HT-29 (cell line): Measurements from ENCODE around the gene KLRF2. TPM values are rescaled to one million over a fixed set of nuclear protein-coding genes. Genes with fewer than 3 reads are reported as not detected.

Experiments used
- DNase-seq: peaks from one replicate; pipeline ENCODE4 v3.0.0-alpha.2; 2015; ENCODE audit warnings: low spot score
- total RNA-seq: library from RNA; depleted of rRNA; stranded (reverse); fragments of >200 nt; shearing (Covaris generic); gene quantifications from 2 replicates; pipeline ENCODE4 v1.2.3, GENCODE V29; 2014; rRNA removed

Gene KLRF2
- total RNA-seq, 1 experiment from 2014 or later, result not detected

- no peak for DNase-seq
Measured at GRCh38 chr12:9936591-9936990, 55.3 kb downstream of the KLRF2 start.

DNA sequence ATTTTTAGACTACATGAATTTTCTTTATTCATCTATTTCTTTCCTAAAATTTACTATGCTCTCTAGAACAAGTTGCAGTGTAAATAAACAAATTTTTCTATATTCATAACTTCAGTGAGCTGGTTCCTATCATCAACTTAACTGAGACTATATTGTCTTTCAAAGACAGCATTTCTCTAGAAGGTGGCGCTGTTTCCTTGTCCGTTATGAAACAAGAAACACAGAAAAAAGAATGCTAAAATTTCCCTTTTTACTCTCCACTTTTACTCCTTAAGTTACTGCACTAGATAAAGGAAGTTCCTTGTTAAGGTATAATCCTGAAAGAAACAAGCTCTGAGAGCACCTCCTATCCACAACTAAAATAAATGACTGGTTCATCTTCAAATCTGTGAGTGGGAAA lies 59.1 kb downstream of the KLRF2 start:
- no peak for DNase-seq

DNA sequence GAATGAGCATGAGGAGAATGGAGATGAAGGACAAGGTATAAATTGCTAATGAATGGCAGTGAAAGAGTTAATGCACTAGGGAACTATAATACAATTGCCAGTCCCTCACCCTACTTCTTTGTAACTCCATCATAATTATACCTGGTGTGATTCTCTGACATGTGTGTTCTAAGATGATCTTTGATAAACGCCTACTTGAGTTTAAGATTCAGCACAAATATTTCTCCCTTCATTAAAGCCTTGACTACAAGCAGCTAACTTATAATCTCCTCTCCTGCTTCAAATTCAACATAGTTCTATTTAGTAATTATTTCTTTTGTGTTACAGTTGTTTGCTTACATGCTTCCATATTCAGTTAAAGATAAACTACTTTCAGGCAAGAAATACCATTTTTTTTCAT lies 60.5 kb downstream of the KLRF2 start:
- DNase-seq, result no peak

DNA sequence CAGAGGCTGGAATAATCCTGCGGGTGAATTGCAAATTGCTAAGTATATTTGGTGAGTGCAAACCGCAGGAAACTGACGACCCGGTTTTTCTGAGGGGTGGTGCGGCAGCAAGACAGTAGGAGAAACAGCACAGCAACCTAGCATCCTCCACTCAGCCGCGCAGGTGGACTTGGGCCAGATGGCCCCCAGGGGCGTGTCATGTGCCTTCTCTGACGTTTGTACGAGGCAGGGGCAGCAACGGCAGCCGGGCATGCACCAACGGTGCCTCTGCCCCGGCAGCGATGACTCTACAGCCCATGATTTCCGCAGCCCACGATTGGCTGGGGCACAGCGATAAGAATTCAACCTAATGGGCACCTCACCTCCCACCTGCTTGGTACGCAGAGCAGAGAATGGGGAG lies 62.0 kb downstream of the KLRF2 start:
- no peak for DNase-seq

- no peak for DNase-seq
Measured at GRCh38 chr12:9944391-9944790, 63.1 kb downstream of the KLRF2 start.

Other genes with a start within 250 kb of the KLRF2 start
- 0.03 and 0.37 TPM in 2 replicates for gene CLEC2D, start 211.8 kb upstream of the KLRF2 start, total RNA-seq
- gene CLECL1, start 148.4 kb upstream of the KLRF2 start, total RNA-seq, result not detected in 2 replicates
- gene CD69, start 120.6 kb upstream of the KLRF2 start, total RNA-seq, result not detected in 2 replicates
- not detected in 2 replicates for gene KLRF1, start 54.0 kb upstream of the KLRF2 start, total RNA-seq
- not detected in 2 replicates for gene CLEC2B, start 12.1 kb upstream of the KLRF2 start, total RNA-seq
- gene CLEC2A, start 50.9 kb downstream of the KLRF2 start, total RNA-seq, result not detected in 2 replicates
- not detected in 2 replicates for gene CLEC12A, start 89.9 kb downstream of the KLRF2 start, total RNA-seq
- gene CLEC1B, start 117.6 kb downstream of the KLRF2 start, total RNA-seq, result not detected in 2 replicates
- gene CLEC12B, start 129.1 kb downstream of the KLRF2 start, total RNA-seq, result not detected in 2 replicates
- not detected in 2 replicates for gene CLEC9A, start 149.2 kb downstream of the KLRF2 start, total RNA-seq
- not detected in 2 replicates for gene CLEC1A, start 217.5 kb downstream of the KLRF2 start, total RNA-seq
- not detected in 2 replicates for gene CLEC7A, start 248.7 kb downstream of the KLRF2 start, total RNA-seq